ENCODE data around the gene KLRC4. TPM values are rescaled to one million over a fixed set of nuclear protein-coding genes. Genes with fewer than 3 reads are reported as not detected.

KLRC4 gene
- total and polyA plus RNA-seq, 10 of the 15 experiments (the other 5 are each of a cell fraction or from before 2014, with no cell fraction given) = 0.07 to 0.34 TPM; not detected in 8

DNA sequence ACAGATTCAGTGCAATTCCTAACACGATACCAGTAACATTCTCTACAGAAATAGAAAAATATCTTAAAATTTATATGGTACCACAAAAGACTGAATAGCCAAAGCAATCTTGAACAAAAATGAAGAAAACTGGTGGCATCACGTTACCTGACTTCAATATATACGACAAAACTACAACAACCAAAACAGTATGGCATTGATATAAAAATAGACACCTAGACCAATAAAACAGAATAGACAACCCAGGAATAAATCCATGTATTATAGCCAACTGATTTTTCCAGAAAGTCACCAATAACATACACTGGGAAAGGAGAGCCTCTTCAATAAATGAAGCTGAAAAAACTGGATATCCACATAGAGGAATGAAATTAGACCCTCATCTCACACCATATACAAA lies 25.4 kb downstream of the KLRC4 start:
- no peaks in the 10 kb centered on the region for H3K27me3 ChIP-seq (replicated peaks in 1 of 2; ENCODE audit: control insufficient read depth in 2 of 2, insufficient read depth in 2 of 2, low read length in 1 of 2)
- no peak overlapping the region for H3K27ac ChIP-seq (ENCODE audit: control insufficient read depth, insufficient read depth)
- no peaks in the 10 kb centered on the region for H3K79me2 ChIP-seq (ENCODE audit: control insufficient read depth, insufficient read depth, low read length)
- H3K36me3 ChIP-seq (ENCODE audit: control insufficient read depth in 2 of 2, insufficient read depth in 2 of 2, low read length in 1 of 2) = no peaks in the 10 kb centered on the region
- DNase-seq (ENCODE audit: low read depth, low spot score) (no peak), ATAC-seq (no peak), FAIRE-seq (no peak)
- intact Hi-C loops (cut with micrococcal nuclease; ENCODE audit: unreplicated experiment) = no loop called here
- CTCF ChIA-PET = interaction anchor here (1.6 kb wide), 1 partner anchor 10 kb away, joined by 3 read pairs; no protein-coding TSS in a partner anchor
- no peak overlapping the region for H2AFZ ChIP-seq (ENCODE audit: control insufficient read depth, low read depth, low read length)
- 50% methylated on average over 3 of the region's 3 CpGs for WGBS (ENCODE audit: insufficient coverage, insufficient replicate concordance, low lambda C conversion rate, missing lambda C conversion rate)
- no peaks in the 10 kb centered on the region for H3K4me1 ChIP-seq (ENCODE audit: control insufficient read depth, insufficient read depth, low read length)
- in situ Hi-C loops (cut with MboI) = no loop called here
- H3K9me3 ChIP-seq (replicated peaks; ENCODE audit: control insufficient read depth, insufficient read depth, low read length) = no peaks in the 10 kb centered on the region; the same call in 2 of the 3 replicates
- RAD21 ChIA-PET (ENCODE audit: unreplicated experiment) = no interaction called here
- no peak overlapping the region for H3K4me3 ChIP-seq
- no peak overlapping the region for H3K4me2 ChIP-seq (ENCODE audit: control insufficient read depth, insufficient read depth)
- no peak overlapping the region for H3K9ac ChIP-seq (ENCODE audit: control insufficient read depth, insufficient read depth, low read length)
- TF ChIP-seq, protein P1, sequence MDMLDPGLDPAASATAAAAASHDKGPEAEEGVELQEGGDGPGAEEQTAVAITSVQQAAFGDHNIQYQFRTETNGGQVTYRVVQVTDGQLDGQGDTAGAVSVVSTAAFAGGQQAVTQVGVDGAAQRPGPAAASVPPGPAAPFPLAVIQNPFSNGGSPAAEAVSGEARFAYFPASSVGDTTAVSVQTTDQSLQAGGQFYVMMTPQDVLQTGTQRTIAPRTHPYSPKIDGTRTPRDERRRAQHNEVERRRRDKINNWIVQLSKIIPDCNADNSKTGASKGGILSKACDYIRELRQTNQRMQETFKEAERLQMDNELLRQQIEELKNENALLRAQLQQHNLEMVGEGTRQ (IDR thresholded peaks at IDR 0.05; ENCODE audit: borderline replicate concordance, low read depth, low read length) = no peak
- TF ChIP-seq NFYA (IDR thresholded peaks at IDR 0.05; ENCODE audit: borderline replicate concordance, low read depth, low read length) = no peak
- no peak for TF ChIP-seq EZH2 (IDR thresholded peaks at IDR 0.05; ENCODE audit: borderline replicate concordance, control insufficient read depth, low read depth, low read length)
- no peak for TF ChIP-seq HCFC1 (IDR thresholded peaks at IDR 0.05; ENCODE audit: low read length)
- no peaks in the 10 kb centered on the region for H4K20me1 ChIP-seq (ENCODE audit: control insufficient read depth, insufficient read depth)
- POLR2A ChIA-PET = no interaction called here
- SMC1A ChIA-PET (ENCODE audit: uncharacterized antibody, unreplicated experiment) = no interaction called here
- BruUV-seq (replicated peaks) = no TSS peak

DNA sequence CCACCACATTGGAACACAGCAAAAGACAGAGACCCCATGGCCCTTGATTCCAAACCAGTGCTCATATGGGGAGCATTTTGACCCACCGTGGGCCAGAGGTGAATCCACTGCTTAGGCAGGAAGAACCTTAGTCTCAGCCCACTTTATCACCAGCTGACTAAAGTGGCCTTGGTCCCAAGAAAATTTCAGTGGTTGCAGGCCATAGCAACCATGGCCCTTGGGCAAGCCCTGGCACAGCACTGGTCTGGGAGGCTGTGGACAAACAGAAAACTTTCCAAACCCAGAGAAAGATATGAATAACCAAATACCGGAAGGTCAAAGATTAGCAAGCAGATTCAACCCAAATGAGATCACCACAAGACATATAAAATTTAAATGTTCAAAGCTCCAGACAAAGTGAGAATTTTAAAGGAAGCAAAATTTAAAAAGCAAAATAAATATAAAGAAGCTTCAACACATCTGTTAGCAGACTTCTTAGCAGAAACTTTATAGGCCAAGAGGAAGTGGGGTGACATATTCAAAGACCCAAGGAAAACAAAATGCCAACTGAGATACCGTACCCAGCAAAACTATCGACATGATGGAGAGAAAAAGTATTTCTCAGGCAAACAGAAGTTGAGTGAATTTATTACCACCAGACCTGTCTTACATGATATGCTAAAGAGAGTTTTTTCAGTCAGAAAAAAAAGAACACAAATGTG lies 27.5 kb downstream of the KLRC4 start:
- BruUV-seq (replicated peaks) = no TSS peak
- 80% methylated on average over 4 of the region's 4 CpGs for WGBS (ENCODE audit: insufficient coverage, insufficient replicate concordance, low lambda C conversion rate, missing lambda C conversion rate)
- in situ Hi-C loops (cut with MboI) = no loop called here
- H2AFZ ChIP-seq (ENCODE audit: control insufficient read depth, low read depth, low read length) = no peak overlapping the region
- no peak for FAIRE-seq
- no peaks in the 10 kb centered on the region for H3K4me1 ChIP-seq (ENCODE audit: control insufficient read depth, insufficient read depth, low read length)
- intact Hi-C loops (cut with micrococcal nuclease; ENCODE audit: unreplicated experiment) = no loop called here
- no peak overlapping the region for H3K4me2 ChIP-seq (ENCODE audit: control insufficient read depth, insufficient read depth)
- no peak for DNase-seq (ENCODE audit: low read depth, low spot score)
- no peak for ATAC-seq
- no peaks in the 10 kb centered on the region for H4K20me1 ChIP-seq (ENCODE audit: control insufficient read depth, insufficient read depth)
- no peak overlapping the region for H3K4me3 ChIP-seq
- ChIA-PET CTCF (interaction anchor here (0.9 kb wide), 1 partner anchor 9 kb away, joined by 4 read pairs; no protein-coding TSS in a partner anchor), RAD21 (ENCODE audit: unreplicated experiment) (no interaction called here), SMC1A (ENCODE audit: uncharacterized antibody, unreplicated experiment) (no interaction called here), POLR2A (no interaction called here)
- no peaks in the 10 kb centered on the region for H3K79me2 ChIP-seq (ENCODE audit: control insufficient read depth, insufficient read depth, low read length)
- no peak overlapping the region for H3K9ac ChIP-seq (ENCODE audit: control insufficient read depth, insufficient read depth, low read length)
- H3K36me3 ChIP-seq (ENCODE audit: control insufficient read depth in 2 of 2, insufficient read depth in 2 of 2, low read length in 1 of 2) = no peaks in the 10 kb centered on the region
- H3K9me3 ChIP-seq (replicated peaks; ENCODE audit: control insufficient read depth, insufficient read depth, low read length) = no peaks in the 10 kb centered on the region; the same call in 2 of the 3 replicates
- H3K27me3 ChIP-seq (replicated peaks in 1 of 2; ENCODE audit: control insufficient read depth in 2 of 2, insufficient read depth in 2 of 2, low read length in 1 of 2) = no peaks in the 10 kb centered on the region
- H3K27ac ChIP-seq (ENCODE audit: control insufficient read depth, insufficient read depth) = no peak overlapping the region
- no peak for TF ChIP-seq IRF4 (IDR thresholded peaks at IDR 0.05; ENCODE audit: low read depth, low read length)
- no peak for TF ChIP-seq SREBF1 (IDR thresholded peaks at IDR 0.05; ENCODE audit: low read length)
- TF ChIP-seq, protein P2, sequence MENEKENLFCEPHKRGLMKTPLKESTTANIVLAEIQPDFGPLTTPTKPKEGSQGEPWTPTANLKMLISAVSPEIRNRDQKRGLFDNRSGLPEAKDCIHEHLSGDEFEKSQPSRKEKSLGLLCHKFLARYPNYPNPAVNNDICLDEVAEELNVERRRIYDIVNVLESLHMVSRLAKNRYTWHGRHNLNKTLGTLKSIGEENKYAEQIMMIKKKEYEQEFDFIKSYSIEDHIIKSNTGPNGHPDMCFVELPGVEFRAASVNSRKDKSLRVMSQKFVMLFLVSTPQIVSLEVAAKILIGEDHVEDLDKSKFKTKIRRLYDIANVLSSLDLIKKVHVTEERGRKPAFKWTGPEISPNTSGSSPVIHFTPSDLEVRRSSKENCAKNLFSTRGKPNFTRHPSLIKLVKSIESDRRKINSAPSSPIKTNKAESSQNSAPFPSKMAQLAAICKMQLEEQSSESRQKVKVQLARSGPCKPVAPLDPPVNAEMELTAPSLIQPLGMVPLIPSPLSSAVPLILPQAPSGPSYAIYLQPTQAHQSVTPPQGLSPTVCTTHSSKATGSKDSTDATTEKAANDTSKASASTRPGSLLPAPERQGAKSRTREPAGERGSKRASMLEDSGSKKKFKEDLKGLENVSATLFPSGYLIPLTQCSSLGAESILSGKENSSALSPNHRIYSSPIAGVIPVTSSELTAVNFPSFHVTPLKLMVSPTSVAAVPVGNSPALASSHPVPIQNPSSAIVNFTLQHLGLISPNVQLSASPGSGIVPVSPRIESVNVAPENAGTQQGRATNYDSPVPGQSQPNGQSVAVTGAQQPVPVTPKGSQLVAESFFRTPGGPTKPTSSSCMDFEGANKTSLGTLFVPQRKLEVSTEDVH (IDR thresholded peaks at IDR 0.05; ENCODE audit: low read depth, partially characterized antibody) = no peak
- TF ChIP-seq RCOR1 (conservative IDR thresholded peaks at IDR 0.05; ENCODE audit: low read depth, low read length) = no peak
- TF ChIP-seq, protein P3, sequence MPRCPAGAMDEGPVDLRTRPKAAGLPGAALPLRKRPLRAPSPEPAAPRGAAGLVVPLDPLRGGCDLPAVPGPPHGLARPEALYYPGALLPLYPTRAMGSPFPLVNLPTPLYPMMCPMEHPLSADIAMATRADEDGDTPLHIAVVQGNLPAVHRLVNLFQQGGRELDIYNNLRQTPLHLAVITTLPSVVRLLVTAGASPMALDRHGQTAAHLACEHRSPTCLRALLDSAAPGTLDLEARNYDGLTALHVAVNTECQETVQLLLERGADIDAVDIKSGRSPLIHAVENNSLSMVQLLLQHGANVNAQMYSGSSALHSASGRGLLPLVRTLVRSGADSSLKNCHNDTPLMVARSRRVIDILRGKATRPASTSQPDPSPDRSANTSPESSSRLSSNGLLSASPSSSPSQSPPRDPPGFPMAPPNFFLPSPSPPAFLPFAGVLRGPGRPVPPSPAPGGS (IDR thresholded peaks at IDR 0.05; ENCODE audit: borderline replicate concordance, insufficient read depth, low read depth, low read length, poor library complexity, severe bottlenecking) = no peak
- no peak for TF ChIP-seq RAD21 (IDR thresholded peaks at IDR 0.05; ENCODE audit: insufficient read depth, low read depth, low read length)
- TF ChIP-seq FOXM1 (IDR thresholded peaks at IDR 0.05; ENCODE audit: low read depth, low read length) = no peak
- no peak for TF ChIP-seq CREM (IDR thresholded peaks at IDR 0.05; ENCODE audit: low read depth)
